Natural killer cell (primary cell): Measurements from ENCODE around the gene SCARB1. TPM values are rescaled to one million over a fixed set of nuclear protein-coding genes. Genes with fewer than 3 reads are reported as not detected.

Source experiments
- ATAC-seq, 3 donors: fragments of 150-1000 bp in 2 of 3; fragments of 200-7000 bp in 1 of 3; cut with Tn5 transposase; 1 replicate in 1 of 3; 2 replicates in 2 of 3; pipeline ENCODE4 v1.10.0; 2021; ENCODE audit warnings: mild to moderate bottlenecking in 2 of 3, moderate library complexity in 2 of 3
- DNase-seq, 2 donors: peaks; one replicate each; pipeline versions ENCODE4 v3.0.0 to v3.0.0-alpha.2; 2013 to 2021; ENCODE audit warnings: mixed read lengths in 1 of 2
- H3K27ac ChIP-seq: one replicate; pipeline ENCODE4 v1.5.1; 2013; ENCODE audit warnings: mild to moderate bottlenecking, low read length
- H3K27me3 ChIP-seq: one replicate; pipeline ENCODE4 v1.6.1; 2013; ENCODE audit warnings: low read length; ENCODE audit not compliant: control insufficient read depth, insufficient read depth
- H3K36me3 ChIP-seq: one replicate; pipeline ENCODE4 v1.6.1; 2013; ENCODE audit warnings: low read length; ENCODE audit not compliant: control insufficient read depth, insufficient read depth
- H3K4me1 ChIP-seq: one replicate; pipeline ENCODE4 v1.6.1; 2013; ENCODE audit warnings: low read length; ENCODE audit not compliant: control insufficient read depth, insufficient read depth
- H3K4me3 ChIP-seq: one replicate; pipeline ENCODE4 v1.5.1; 2013; ENCODE audit warnings: low read length
- H3K9me3 ChIP-seq: one replicate; pipeline ENCODE4 v1.6.1; 2013; ENCODE audit warnings: low read length; ENCODE audit not compliant: control insufficient read depth, insufficient read depth
- H3K27ac Mint-ChIP-seq, 2 donors: one replicate each; pipeline ENCODE4 v1.8.0; 2022; ENCODE audit warnings: mild to moderate bottlenecking in 2 of 2, mixed read lengths in 2 of 2, moderate library complexity in 1 of 2
- H3K27me3 Mint-ChIP-seq, 2 donors: one replicate each; pipeline ENCODE4 v1.8.0; 2022; ENCODE audit warnings: low read depth in 2 of 2, mixed read lengths in 2 of 2
- H3K36me3 Mint-ChIP-seq: one replicate; pipeline ENCODE4 v1.8.0; 2022; ENCODE audit warnings: mixed read lengths
- H3K4me1 Mint-ChIP-seq, 2 donors: one replicate each; pipeline ENCODE4 v1.8.0; 2022; ENCODE audit warnings: mixed read lengths in 2 of 2
- H3K4me3 Mint-ChIP-seq: one replicate; pipeline ENCODE4 v1.8.0; 2022; ENCODE audit warnings: mild to moderate bottlenecking, moderate library complexity, mixed read lengths
- H3K9me3 Mint-ChIP-seq, 2 donors: one replicate each; pipeline ENCODE4 v1.8.0; 2022; ENCODE audit warnings: mixed read lengths in 2 of 2
- CTCF ChIP-seq: fragments of 200-600 bp; IDR thresholded peaks from one replicate; pipeline ENCODE4 v1.8.0; 2022; ENCODE audit warnings: antibody characterized with exemption
- WGBS: methylation state at CpG from one replicate; pipeline ENCODE4 v1.1.7; 2013; ENCODE audit warnings: missing lambda C conversion rate; ENCODE audit not compliant: insufficient coverage; 5-methylcytosine and 5-hydroxymethylcytosine counted together
- intact Hi-C: fragments of 100-400 bp; cut with micrococcal nuclease; formaldehyde crosslinking; loops from one replicate; pipeline ENCODE4 v1.14.2; 2022
- total RNA-seq, 4 donors: library from RNA; stranded (reverse); fragments of 120-200 nt in 1 of 4; gene quantifications; one replicate each; pipeline versions ENCODE4 v1.2.3 to v1.2.4, GENCODE V29; 2013 to 2022

SCARB1 gene
- total RNA-seq, 3 donors from 2014 or later (not counting 1 experiment from before 2014, with no cell fraction given) = 1.1 to 2.7 (median 1.3) TPM

- H3K27ac ChIP-seq = no peak overlapping the region
- no peaks in the 10 kb centered on the region for H3K9me3 ChIP-seq
- 84% methylated on average over 16 of the region's 16 CpGs for WGBS
- no peak for DNase-seq
- H3K36me3 ChIP-seq = no peaks in the 10 kb centered on the region
- ATAC-seq = no peak
- intact Hi-C loops = no loop called here
- no peaks in the 10 kb centered on the region for H3K4me1 ChIP-seq
- H3K36me3 Mint-ChIP-seq = no peaks in the 10 kb centered on the region
- no peaks in the 10 kb centered on the region for H3K9me3 Mint-ChIP-seq
- no peak overlapping the region for H3K27ac Mint-ChIP-seq
- no peak overlapping the region for H3K4me3 Mint-ChIP-seq
- H3K4me1 Mint-ChIP-seq = no peaks in the 10 kb centered on the region
- H3K27me3 ChIP-seq = no peaks in the 10 kb centered on the region
- no peaks in the 10 kb centered on the region for H3K27me3 Mint-ChIP-seq
- TF ChIP-seq CTCF = no peak
- H3K4me3 ChIP-seq = no peak overlapping the region
Measured at GRCh38 chr12:124842800-124843510, 20.7 kb downstream of the SCARB1 start.

GRCh38 chr12:124842073-124842749, 21.5 kb downstream of the SCARB1 start:
- ATAC-seq = no peak

GRCh38 chr12:124841558-124841945, 22.1 kb downstream of the SCARB1 start:
- no peak for TF ChIP-seq CTCF

More at GRCh38 chr12:124842073-124842749, 21.5 kb downstream of the SCARB1 start:
- Histone ChIP-seq H3K4me3 (no peak overlapping the region), H3K27ac (no peak overlapping the region), H3K9me3 (no peaks in the 10 kb centered on the region), H3K4me1 (no peaks in the 10 kb centered on the region), H3K27me3 (no peaks in the 10 kb centered on the region), H3K36me3 (no peaks in the 10 kb centered on the region)
- 87% methylated on average over 14 of the region's 14 CpGs for WGBS
- Mint-ChIP-seq H3K27ac (no peak overlapping the region), H3K36me3 (no peaks in the 10 kb centered on the region), H3K4me3 (no peak overlapping the region), H3K27me3 (no peaks in the 10 kb centered on the region), H3K4me1 (no peaks in the 10 kb centered on the region), H3K9me3 (no peaks in the 10 kb centered on the region)
- intact Hi-C loops = no loop called here
- TF ChIP-seq CTCF = no peak
- no peak for DNase-seq

More at GRCh38 chr12:124841558-124841945, 22.1 kb downstream of the SCARB1 start:
- Mint-ChIP-seq H3K27me3 (no peaks in the 10 kb centered on the region), H3K27ac (no peak overlapping the region), H3K4me3 (no peak overlapping the region), H3K9me3 (no peaks in the 10 kb centered on the region), H3K4me1 (no peaks in the 10 kb centered on the region), H3K36me3 (no peaks in the 10 kb centered on the region)
- Histone ChIP-seq H3K27me3 (no peaks in the 10 kb centered on the region), H3K4me1 (no peaks in the 10 kb centered on the region), H3K9me3 (no peaks in the 10 kb centered on the region), H3K27ac (no peak overlapping the region), H3K36me3 (no peaks in the 10 kb centered on the region), H3K4me3 (no peak overlapping the region)
- DNase-seq (no peak), ATAC-seq (no peak)
- intact Hi-C loops = no loop called here
- WGBS = 97% methylated on average over 7 of the region's 7 CpGs
